ENCODE results near the gene CXADR.
"Not testable (repeated sequence)": the region's sequence is repeated elsewhere in the genome, so short reads cannot be mapped to it uniquely, and the experiment has no call there.

Gene CXADR

GRCh38 chr21:17512253-17513213, at the start of gene CXADR:
CXADR (plus strand) TSS chr21:17513043; CDS start chr21:17513130, 87 bp downstream.
- DNase-seq = peak; percentile 1 to 85 (median 60)

GRCh38 chr21:17466166-17466565, 46.7 kb upstream of the CXADR start:
- no peak for DNase-seq

GRCh38 chr21:17467392-17467791, 45.5 kb upstream of the CXADR start:
- DNase-seq = no peak

GRCh38 chr21:17467829-17468228, 45.0 kb upstream of the CXADR start:
- DNase-seq = no peak

GRCh38 chr21:17468698-17469097, 44.1 kb upstream of the CXADR start:
- DNase-seq = no peak

- DNase-seq = no peak
Measured at GRCh38 chr21:17469727-17470126, 43.1 kb upstream of the CXADR start.

- DNase-seq = no peak
Measured at GRCh38 chr21:17472182-17472581, 40.7 kb upstream of the CXADR start.

- DNase-seq = no peak
Measured at GRCh38 chr21:17472592-17473271, 40.1 kb upstream of the CXADR start.

GRCh38 chr21:17476006-17476405, 36.8 kb upstream of the CXADR start:
- peak in 3 of 14 donors; percentile 6 to 9 (median 8) for DNase-seq

GRCh38 chr21:17478156-17478555, 34.7 kb upstream of the CXADR start:
- DNase-seq = not testable (repeated sequence)

GRCh38 chr21:17479606-17480005, 33.2 kb upstream of the CXADR start:
- DNase-seq = no peak

GRCh38 chr21:17482928-17483327, 29.9 kb upstream of the CXADR start:
- no peak for DNase-seq

- no peak for DNase-seq
Measured at GRCh38 chr21:17488620-17489019, 24.2 kb upstream of the CXADR start.

GRCh38 chr21:17489565-17489964, 23.3 kb upstream of the CXADR start:
- DNase-seq = not testable (repeated sequence)

- DNase-seq = peak in 2 of 14 donors; percentile 2 to 6
Measured at GRCh38 chr21:17491716-17492414, 21.0 kb upstream of the CXADR start.

GRCh38 chr21:17492415-17493168, 20.3 kb upstream of the CXADR start:
- DNase-seq = no peak

- no peak for DNase-seq
Measured at GRCh38 chr21:17494051-17494450, 18.8 kb upstream of the CXADR start.

- peak in 1 of 14 donors; percentile 62 for DNase-seq
Measured at GRCh38 chr21:17495680-17496079, 17.2 kb upstream of the CXADR start.

GRCh38 chr21:17497316-17497715, 15.5 kb upstream of the CXADR start:
- DNase-seq = no peak

GRCh38 chr21:17498586-17498985, 14.3 kb upstream of the CXADR start:
- DNase-seq = no peak

GRCh38 chr21:17501107-17502006, 11.5 kb upstream of the CXADR start:
- DNase-seq = no peak
